Natural killer cell (primary cell): ENCODE measurements around the gene LRP1-AS. TPM values are rescaled to one million over a fixed set of nuclear protein-coding genes. Genes with fewer than 3 reads are reported as not detected.

Experiments used
- ATAC-seq, 3 donors: fragments of 150-1000 bp in 2 of 3; fragments of 200-7000 bp in 1 of 3; cut with Tn5 transposase; 1 replicate in 1 of 3; 2 replicates in 2 of 3; pipeline ENCODE4 v1.10.0; 2021; ENCODE audit warnings: mild to moderate bottlenecking in 2 of 3, moderate library complexity in 2 of 3
- DNase-seq, 2 donors: peaks; one replicate each; pipeline versions ENCODE4 v3.0.0 to v3.0.0-alpha.2; 2013 to 2021; ENCODE audit warnings: mixed read lengths in 1 of 2
- H3K27ac ChIP-seq: one replicate; pipeline ENCODE4 v1.5.1; 2013; ENCODE audit warnings: mild to moderate bottlenecking, low read length
- H3K27me3 ChIP-seq: one replicate; pipeline ENCODE4 v1.6.1; 2013; ENCODE audit warnings: low read length; ENCODE audit not compliant: control insufficient read depth, insufficient read depth
- H3K36me3 ChIP-seq: one replicate; pipeline ENCODE4 v1.6.1; 2013; ENCODE audit warnings: low read length; ENCODE audit not compliant: control insufficient read depth, insufficient read depth
- H3K4me1 ChIP-seq: one replicate; pipeline ENCODE4 v1.6.1; 2013; ENCODE audit warnings: low read length; ENCODE audit not compliant: control insufficient read depth, insufficient read depth
- H3K4me3 ChIP-seq: one replicate; pipeline ENCODE4 v1.5.1; 2013; ENCODE audit warnings: low read length
- H3K9me3 ChIP-seq: one replicate; pipeline ENCODE4 v1.6.1; 2013; ENCODE audit warnings: low read length; ENCODE audit not compliant: control insufficient read depth, insufficient read depth
- H3K27ac Mint-ChIP-seq, 2 donors: one replicate each; pipeline ENCODE4 v1.8.0; 2022; ENCODE audit warnings: mild to moderate bottlenecking in 2 of 2, mixed read lengths in 2 of 2, moderate library complexity in 1 of 2
- H3K27me3 Mint-ChIP-seq, 2 donors: one replicate each; pipeline ENCODE4 v1.8.0; 2022; ENCODE audit warnings: low read depth in 2 of 2, mixed read lengths in 2 of 2
- H3K36me3 Mint-ChIP-seq: one replicate; pipeline ENCODE4 v1.8.0; 2022; ENCODE audit warnings: mixed read lengths
- H3K4me1 Mint-ChIP-seq, 2 donors: one replicate each; pipeline ENCODE4 v1.8.0; 2022; ENCODE audit warnings: mixed read lengths in 2 of 2
- H3K4me3 Mint-ChIP-seq: one replicate; pipeline ENCODE4 v1.8.0; 2022; ENCODE audit warnings: mild to moderate bottlenecking, moderate library complexity, mixed read lengths
- H3K9me3 Mint-ChIP-seq, 2 donors: one replicate each; pipeline ENCODE4 v1.8.0; 2022; ENCODE audit warnings: mixed read lengths in 2 of 2
- WGBS: methylation state at CpG from one replicate; pipeline ENCODE4 v1.1.7; 2013; ENCODE audit warnings: missing lambda C conversion rate; ENCODE audit not compliant: insufficient coverage; 5-methylcytosine and 5-hydroxymethylcytosine counted together
- intact Hi-C: fragments of 100-400 bp; cut with micrococcal nuclease; formaldehyde crosslinking; loops from one replicate; pipeline ENCODE4 v1.14.2; 2022
- total RNA-seq, 4 donors: library from RNA; stranded (reverse); fragments of 120-200 nt in 1 of 4; gene quantifications; one replicate each; pipeline versions ENCODE4 v1.2.3 to v1.2.4, GENCODE V29; 2013 to 2022
- TF ChIP-seq, protein P1 (sequence below): fragments of 200-600 bp; IDR thresholded peaks from one replicate; pipeline ENCODE4 v1.8.0; 2022; ENCODE audit warnings: antibody characterized with exemption

The LRP1-AS gene
- total RNA-seq, 3 donors from 2014 or later (not counting 1 experiment from before 2014, with no cell fraction given): not detected

DNA sequence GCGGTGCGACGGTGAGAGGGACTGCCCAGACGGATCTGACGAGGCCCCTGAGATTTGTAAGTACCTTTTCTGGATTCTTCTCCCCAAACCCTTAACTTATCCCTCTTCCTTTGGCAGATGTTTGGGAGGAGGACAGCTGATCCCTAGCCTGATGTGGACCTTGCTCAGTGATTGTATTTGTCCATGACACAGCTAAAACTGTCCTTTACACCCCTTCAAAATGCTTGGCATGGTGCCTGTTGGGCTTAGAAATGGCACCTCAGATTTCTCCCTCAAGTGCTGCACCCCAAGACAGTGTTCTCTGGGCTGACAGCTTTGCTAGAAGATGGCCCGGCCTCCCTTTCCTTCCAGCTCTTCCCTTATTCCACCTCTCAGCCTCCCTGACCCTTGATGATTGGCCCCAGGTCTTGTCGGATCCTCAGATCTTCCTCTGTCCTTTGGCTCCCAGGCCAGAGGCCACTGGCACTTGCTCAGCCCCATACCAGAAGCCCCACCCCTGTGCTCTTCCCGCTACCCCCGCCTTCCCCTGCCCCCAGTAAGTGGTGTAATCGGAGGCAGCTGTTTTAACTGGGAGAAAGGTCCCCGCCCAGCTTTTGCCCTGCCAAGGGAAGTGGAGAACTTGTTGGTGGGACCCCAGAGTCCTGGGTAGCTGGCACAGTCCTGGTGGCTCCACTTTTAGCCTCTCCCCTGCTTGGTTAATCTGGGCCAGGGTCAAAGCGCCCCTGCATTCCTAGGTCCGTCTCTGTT, 8.7 kb downstream of the LRP1-AS start:
- Mint-ChIP-seq H3K27me3 (peaks cover 0 to 10% of the 10 kb centered on the region in 2 donors), H3K27ac (no peak overlapping the region), H3K4me3 (no peak overlapping the region), H3K4me1 (no peaks in the 10 kb centered on the region), H3K36me3 (no peaks in the 10 kb centered on the region), H3K9me3 (no peaks in the 10 kb centered on the region)
- Histone ChIP-seq H3K36me3 (no peaks in the 10 kb centered on the region), H3K4me1 (peaks cover 5% of the 10 kb centered on the region), H3K27ac (no peak overlapping the region), H3K9me3 (no peaks in the 10 kb centered on the region), H3K4me3 (no peak overlapping the region), H3K27me3 (no peaks in the 10 kb centered on the region)
- WGBS: 89% methylated on average over 10 of the region's 13 CpGs
- DNase-seq: no peak
- ATAC-seq: no peak
- TF ChIP-seq, protein P1, sequence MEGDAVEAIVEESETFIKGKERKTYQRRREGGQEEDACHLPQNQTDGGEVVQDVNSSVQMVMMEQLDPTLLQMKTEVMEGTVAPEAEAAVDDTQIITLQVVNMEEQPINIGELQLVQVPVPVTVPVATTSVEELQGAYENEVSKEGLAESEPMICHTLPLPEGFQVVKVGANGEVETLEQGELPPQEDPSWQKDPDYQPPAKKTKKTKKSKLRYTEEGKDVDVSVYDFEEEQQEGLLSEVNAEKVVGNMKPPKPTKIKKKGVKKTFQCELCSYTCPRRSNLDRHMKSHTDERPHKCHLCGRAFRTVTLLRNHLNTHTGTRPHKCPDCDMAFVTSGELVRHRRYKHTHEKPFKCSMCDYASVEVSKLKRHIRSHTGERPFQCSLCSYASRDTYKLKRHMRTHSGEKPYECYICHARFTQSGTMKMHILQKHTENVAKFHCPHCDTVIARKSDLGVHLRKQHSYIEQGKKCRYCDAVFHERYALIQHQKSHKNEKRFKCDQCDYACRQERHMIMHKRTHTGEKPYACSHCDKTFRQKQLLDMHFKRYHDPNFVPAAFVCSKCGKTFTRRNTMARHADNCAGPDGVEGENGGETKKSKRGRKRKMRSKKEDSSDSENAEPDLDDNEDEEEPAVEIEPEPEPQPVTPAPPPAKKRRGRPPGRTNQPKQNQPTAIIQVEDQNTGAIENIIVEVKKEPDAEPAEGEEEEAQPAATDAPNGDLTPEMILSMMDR: no peak
- intact Hi-C loops: no loop called here

DNA sequence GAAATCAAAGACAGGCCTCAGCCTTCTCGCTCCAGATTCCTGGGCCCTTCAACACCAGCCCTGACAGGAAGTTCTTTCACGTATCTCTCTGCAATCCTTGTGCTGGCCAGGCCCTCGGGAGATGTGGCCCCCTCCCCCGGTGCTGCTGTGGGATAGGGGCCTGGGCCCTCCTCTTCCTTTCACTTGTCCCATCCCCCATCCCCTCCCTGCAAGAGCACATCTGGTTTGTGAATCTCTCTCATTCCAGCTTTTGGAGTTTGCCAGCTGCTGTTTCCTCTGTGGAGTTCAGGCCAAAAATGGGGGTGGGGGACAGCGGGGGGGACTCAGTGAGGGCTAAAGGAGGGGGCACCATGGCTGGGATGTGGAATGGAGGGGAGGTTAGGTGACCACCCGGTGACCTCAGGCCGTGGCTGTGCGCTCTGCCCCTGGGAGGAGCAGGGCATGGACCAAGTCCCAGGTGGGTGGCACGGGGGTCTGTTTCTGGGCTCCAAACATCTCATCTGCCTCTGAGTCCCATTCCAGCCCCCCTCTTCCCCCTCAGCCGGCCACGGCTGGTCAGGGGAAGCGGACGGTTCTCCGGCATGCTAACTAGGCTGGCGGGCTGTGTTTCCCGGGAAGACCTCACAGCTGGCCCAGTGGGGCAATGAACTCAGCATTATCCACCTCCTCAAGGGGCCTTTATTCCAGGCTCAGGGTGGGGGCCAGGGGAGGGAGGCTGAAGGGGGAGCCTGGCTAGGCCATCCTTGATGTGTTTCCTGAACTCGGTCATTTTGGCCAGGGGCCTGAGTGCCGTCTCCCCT, 11.7 kb downstream of the LRP1-AS start:
- ATAC-seq (no peak), DNase-seq (no peak)
- Histone ChIP-seq H3K4me1 (no peaks in the 10 kb centered on the region), H3K9me3 (no peaks in the 10 kb centered on the region), H3K27me3 (no peaks in the 10 kb centered on the region), H3K36me3 (no peaks in the 10 kb centered on the region), H3K27ac (no peak overlapping the region), H3K4me3 (no peak overlapping the region)
- intact Hi-C loops: no loop called here
- no peaks in the 10 kb centered on the region for H3K36me3 Mint-ChIP-seq
- TF ChIP-seq, protein P1: no peak
- H3K27ac Mint-ChIP-seq: no peak overlapping the region
- H3K4me1 Mint-ChIP-seq: no peaks in the 10 kb centered on the region
- H3K9me3 Mint-ChIP-seq: no peaks in the 10 kb centered on the region
- H3K27me3 Mint-ChIP-seq: peaks cover 6 to 26% of the 10 kb centered on the region in 2 donors
- no peak overlapping the region for H3K4me3 Mint-ChIP-seq
- 79% methylated on average over 16 of the region's 18 CpGs for WGBS

DNA sequence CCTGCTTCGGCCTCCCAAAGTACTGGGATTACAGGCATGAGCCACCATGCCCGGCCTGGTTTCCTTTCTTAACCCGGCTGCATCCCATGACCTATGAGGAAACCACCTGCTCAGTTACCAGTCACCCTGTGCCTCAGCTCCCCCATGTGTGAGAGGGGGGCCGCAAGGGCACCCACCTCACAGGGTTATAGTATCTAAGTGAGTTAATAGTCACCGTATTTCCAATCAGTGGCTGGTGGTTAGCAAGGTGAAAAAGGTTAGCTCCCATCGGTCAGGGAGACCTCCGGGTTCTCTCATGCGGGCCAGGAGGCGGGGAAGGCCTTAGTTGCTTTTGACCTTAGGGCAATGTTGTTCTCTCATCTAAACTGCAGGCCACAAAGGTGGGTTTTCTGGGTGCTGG, 12.5 kb downstream of the LRP1-AS start:
- Mint-ChIP-seq H3K4me1 (no peaks in the 10 kb centered on the region), H3K27me3 (peaks cover 14 to 34% of the 10 kb centered on the region in 2 donors), H3K9me3 (no peaks in the 10 kb centered on the region), H3K36me3 (no peaks in the 10 kb centered on the region), H3K4me3 (no peak overlapping the region), H3K27ac (no peak overlapping the region)
- TF ChIP-seq, protein P1: no peak
- Histone ChIP-seq H3K27me3 (peaks cover 2% of the 10 kb centered on the region), H3K27ac (no peak overlapping the region), H3K9me3 (no peaks in the 10 kb centered on the region), H3K4me1 (no peaks in the 10 kb centered on the region), H3K36me3 (no peaks in the 10 kb centered on the region), H3K4me3 (no peak overlapping the region)
- WGBS: 94% methylated on average over 9 of the region's 9 CpGs
- ATAC-seq (no peak), DNase-seq (no peak)
- intact Hi-C loops: no loop called here
